Activated naive CD8-positive, alpha-beta T cell treated with anti-CD3 and anti-CD28 coated beads for 36 hours (primary cell): ENCODE data around the gene TNFRSF21. TPM values are rescaled to one million over a fixed set of nuclear protein-coding genes. Genes with fewer than 3 reads are reported as not detected.
"Not testable (repeated sequence)": the region's sequence is repeated elsewhere in the genome, so short reads cannot be mapped to it uniquely, and the experiment has no call there.

Experiments used
- DNase-seq: peaks from one replicate; pipeline ENCODE4 v3.0.0; 2021
- H3K27ac Mint-ChIP-seq: one replicate; pipeline ENCODE4 v1.8.0; 2022; ENCODE audit warnings: mild to moderate bottlenecking, moderate library complexity, mixed read lengths
- H3K27me3 Mint-ChIP-seq: one replicate; pipeline ENCODE4 v1.8.0; 2022; ENCODE audit warnings: mild to moderate bottlenecking, mixed read lengths
- H3K36me3 Mint-ChIP-seq: one replicate; pipeline ENCODE4 v1.8.0; 2021; ENCODE audit warnings: mild to moderate bottlenecking, mixed read lengths
- H3K4me1 Mint-ChIP-seq: one replicate; pipeline ENCODE4 v1.8.0; 2021; ENCODE audit warnings: mixed read lengths
- H3K4me3 Mint-ChIP-seq: one replicate; pipeline ENCODE4 v1.8.0; 2022; ENCODE audit warnings: mild to moderate bottlenecking, moderate library complexity, mixed read lengths
- H3K9me3 Mint-ChIP-seq: one replicate; pipeline ENCODE4 v1.8.0; 2022; ENCODE audit warnings: mixed read lengths
- total RNA-seq, 2 experiments: library from RNA; stranded (reverse); gene quantifications; one replicate each; pipeline ENCODE4 v1.2.3, GENCODE V29; 2021

The TNFRSF21 gene
- total RNA-seq, 2 experiments from 2014 or later, result 3.1 to 3.7 TPM

DNA sequence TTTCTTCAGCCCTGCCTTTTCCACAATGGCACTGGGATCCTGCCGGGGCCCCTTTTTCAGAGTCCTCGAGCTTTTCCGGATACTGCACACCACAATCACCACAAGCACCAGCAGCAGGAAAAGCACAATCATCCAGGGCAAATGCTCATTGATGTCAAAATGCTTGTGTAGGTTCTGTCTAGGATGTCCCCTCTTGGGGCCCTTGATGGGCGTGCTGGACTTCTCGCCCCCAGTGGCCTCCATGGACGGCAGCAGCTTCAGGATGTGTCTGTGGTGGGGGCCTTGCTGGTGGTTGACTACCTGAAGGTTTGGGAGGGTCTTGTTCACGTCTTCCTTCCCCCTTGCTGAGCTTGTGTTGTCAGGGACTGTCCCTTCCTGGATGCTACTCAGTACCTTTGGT lies 25.7 kb downstream of the TNFRSF21 start:
- Mint-ChIP-seq H3K4me1 (no peaks in the 10 kb centered on the region), H3K27ac (no peak overlapping the region), H3K4me3 (no peak overlapping the region), H3K9me3 (no peaks in the 10 kb centered on the region), H3K27me3 (no peaks in the 10 kb centered on the region), H3K36me3 (peaks cover 4% of the 10 kb centered on the region)
- DNase-seq, result no peak

DNA sequence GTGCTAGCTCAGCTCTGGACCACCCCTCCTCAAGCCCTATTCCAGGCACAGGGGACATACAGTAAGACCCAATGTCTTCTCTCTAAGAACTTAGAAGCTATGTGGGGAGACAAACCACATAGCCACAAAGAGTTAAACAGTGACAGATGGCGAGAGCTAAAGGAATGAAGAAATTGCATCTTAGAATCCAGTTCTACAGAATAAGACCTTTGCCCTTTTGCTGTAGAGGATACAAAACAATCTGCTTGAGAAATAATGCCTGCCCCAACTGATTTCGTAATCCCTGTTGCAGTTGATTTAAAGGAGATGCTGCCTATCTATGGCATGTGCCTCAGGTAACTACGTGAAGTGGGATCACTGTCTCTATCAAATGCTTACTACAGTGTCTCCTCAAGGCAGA lies 31.2 kb downstream of the TNFRSF21 start:
- Mint-ChIP-seq H3K4me3 (no peak overlapping the region), H3K36me3 (no peaks in the 10 kb centered on the region), H3K4me1 (no peaks in the 10 kb centered on the region), H3K9me3 (no peaks in the 10 kb centered on the region), H3K27ac (no peak overlapping the region), H3K27me3 (no peaks in the 10 kb centered on the region)
- no peak for DNase-seq

DNA sequence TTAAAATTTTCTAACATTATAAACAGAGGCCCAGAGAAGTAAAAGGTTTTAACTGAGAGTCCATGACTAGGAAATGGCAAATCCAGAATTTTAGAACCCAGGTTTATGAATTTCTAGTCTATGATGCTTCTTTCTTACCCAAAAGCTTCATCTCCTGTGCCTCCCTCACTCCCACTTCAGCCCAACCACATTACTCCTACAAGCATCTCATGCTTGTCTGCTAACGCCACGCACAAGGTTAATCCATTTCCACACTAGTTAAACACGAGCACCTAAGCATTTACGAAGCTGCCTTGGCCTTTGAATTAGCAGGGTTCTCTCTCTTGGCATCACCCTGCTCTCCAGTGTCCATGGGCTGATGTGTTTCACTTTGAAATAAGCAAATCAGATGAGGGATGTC lies 32.0 kb downstream of the TNFRSF21 start:
- no peak overlapping the region for H3K4me3 Mint-ChIP-seq
- H3K9me3 Mint-ChIP-seq, result no peaks in the 10 kb centered on the region
- no peak overlapping the region for H3K27ac Mint-ChIP-seq
- no peaks in the 10 kb centered on the region for H3K27me3 Mint-ChIP-seq
- no peak for DNase-seq
- no peaks in the 10 kb centered on the region for H3K36me3 Mint-ChIP-seq
- no peaks in the 10 kb centered on the region for H3K4me1 Mint-ChIP-seq

DNA sequence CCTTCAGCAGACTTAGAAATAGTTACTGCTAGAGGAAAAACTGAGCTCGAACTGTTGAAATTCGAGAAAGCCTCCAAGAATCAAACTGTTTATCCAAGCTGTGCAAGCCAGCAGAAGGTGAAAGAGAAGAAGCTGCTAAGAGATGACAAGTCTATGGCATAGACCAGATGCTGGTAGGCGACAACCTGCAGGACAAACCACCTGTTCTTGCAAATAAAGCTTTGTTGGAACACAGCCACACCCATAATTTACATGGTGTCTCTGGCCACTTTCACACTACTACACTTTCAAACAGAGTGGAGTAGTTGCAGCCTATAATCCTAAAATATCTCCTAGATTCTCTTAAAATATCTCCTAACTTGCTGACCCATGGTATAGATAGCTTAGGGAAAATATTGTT lies 33.3 kb downstream of the TNFRSF21 start:
- H3K27me3 Mint-ChIP-seq, result no peaks in the 10 kb centered on the region
- H3K4me3 Mint-ChIP-seq, result no peak overlapping the region
- no peaks in the 10 kb centered on the region for H3K36me3 Mint-ChIP-seq
- no peak for DNase-seq
- no peaks in the 10 kb centered on the region for H3K4me1 Mint-ChIP-seq
- no peak overlapping the region for H3K27ac Mint-ChIP-seq
- no peaks in the 10 kb centered on the region for H3K9me3 Mint-ChIP-seq

DNA sequence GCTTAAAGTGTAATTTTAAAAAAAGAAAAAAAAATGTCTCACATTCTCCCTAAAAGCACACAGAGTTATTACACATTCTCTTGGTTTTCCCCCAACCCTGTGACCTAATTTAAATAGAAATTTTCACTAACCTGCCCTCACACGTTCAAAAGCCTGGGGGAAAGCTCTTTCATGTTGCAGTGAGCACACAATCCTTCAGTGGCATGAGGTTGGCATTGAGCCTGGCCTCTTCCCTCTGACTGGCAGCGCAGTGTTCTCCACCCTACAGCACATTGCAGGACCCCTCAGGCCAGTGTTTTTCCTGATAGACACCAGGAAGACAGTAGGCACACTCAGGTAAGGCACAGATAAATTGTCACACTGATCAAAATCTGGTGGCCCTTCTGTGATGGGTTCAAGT lies 34.1 kb downstream of the TNFRSF21 start:
- no peak overlapping the region for H3K27ac Mint-ChIP-seq
- no peak overlapping the region for H3K4me3 Mint-ChIP-seq

DNA sequence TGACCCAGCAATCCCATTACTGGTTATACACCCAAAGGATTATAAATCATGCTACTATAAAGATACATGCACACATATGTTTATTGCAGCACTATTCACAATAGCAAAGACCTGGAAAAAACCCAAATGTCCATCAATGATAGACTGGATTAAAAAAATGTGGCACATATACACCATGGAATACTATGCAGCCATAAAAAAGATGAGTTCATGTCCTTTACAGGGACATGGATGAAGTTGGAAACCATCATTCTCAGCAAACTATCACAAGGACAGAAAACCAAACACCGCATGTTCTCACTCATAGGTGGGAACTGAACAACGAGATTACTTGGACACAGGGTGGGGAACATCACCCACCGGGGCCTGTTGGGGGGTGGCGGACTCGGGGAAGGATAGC lies 34.6 kb downstream of the TNFRSF21 start:
- H3K9me3 Mint-ChIP-seq, H3K4me3 Mint-ChIP-seq, DNase-seq, H3K27me3 Mint-ChIP-seq, H3K27ac Mint-ChIP-seq, H3K4me1 Mint-ChIP-seq, H3K36me3 Mint-ChIP-seq: not testable (repeated sequence)

More for the DNA sequence above, 34.1 kb downstream of the TNFRSF21 start:
- Mint-ChIP-seq H3K27me3 (no peaks in the 10 kb centered on the region), H3K9me3 (no peaks in the 10 kb centered on the region), H3K4me1 (no peaks in the 10 kb centered on the region), H3K36me3 (no peaks in the 10 kb centered on the region)
- DNase-seq, result no peak

DNA sequence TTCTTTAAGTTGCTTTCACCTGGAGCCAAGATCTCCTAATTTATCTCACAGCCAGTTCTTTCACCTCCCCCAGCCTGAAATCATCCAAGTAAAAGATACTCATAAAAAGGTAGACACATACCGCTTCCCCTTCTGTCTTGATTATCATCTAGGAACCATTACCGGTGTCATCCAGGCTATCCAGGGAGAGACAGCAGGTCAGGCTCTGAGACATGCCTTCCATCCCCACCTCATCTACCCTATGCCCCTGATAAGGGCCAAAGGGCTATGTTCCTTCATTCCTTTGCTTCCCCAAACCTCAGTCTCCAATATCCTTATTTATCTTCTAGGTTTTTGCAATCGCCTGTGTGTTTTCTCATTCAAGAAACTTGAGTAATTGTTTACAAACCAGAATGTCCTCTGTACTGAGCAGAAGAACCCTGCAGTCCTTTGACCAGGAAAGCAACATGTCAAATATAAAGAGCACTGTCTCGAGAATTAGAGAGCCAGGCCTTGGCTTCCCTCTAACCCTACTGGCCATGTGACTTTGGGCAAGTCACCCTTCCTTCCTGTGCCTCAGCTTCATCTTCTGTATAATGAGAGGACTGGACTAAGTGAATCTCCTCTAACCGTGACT lies 41.0 kb downstream of the TNFRSF21 start:
- no peak overlapping the region for H3K27ac Mint-ChIP-seq
- no peaks in the 10 kb centered on the region for H3K9me3 Mint-ChIP-seq
- H3K36me3 Mint-ChIP-seq, result peaks cover 1% of the 10 kb centered on the region
- no peak for DNase-seq
- H3K27me3 Mint-ChIP-seq, result peaks cover 3% of the 10 kb centered on the region
- no peak overlapping the region for H3K4me3 Mint-ChIP-seq
- H3K4me1 Mint-ChIP-seq, result no peaks in the 10 kb centered on the region

DNA sequence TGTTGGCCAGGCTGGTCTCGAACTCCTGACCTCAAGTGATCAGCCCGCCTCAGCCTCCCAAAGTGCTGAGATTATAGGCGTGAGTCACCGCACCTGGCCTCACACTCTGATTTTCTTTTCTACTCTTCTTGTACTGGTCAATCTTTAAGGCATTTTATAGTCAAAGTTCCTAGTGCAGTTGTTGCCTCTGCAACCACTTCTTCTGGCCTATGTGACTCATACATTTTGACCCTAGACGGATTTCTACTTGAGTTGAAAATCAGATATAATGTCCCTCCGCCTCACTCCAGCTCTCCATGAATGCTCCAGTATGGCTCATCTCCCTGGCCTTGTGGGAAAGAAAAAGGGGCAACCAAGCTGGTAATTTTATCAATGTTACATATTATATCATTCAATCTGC lies 42.4 kb downstream of the TNFRSF21 start:
- Mint-ChIP-seq H3K36me3 (peaks cover 1% of the 10 kb centered on the region), H3K9me3 (no peaks in the 10 kb centered on the region), H3K4me3 (no peak overlapping the region), H3K27ac (no peak overlapping the region), H3K27me3 (peaks cover 3% of the 10 kb centered on the region), H3K4me1 (no peaks in the 10 kb centered on the region)
- DNase-seq, result no peak

DNA sequence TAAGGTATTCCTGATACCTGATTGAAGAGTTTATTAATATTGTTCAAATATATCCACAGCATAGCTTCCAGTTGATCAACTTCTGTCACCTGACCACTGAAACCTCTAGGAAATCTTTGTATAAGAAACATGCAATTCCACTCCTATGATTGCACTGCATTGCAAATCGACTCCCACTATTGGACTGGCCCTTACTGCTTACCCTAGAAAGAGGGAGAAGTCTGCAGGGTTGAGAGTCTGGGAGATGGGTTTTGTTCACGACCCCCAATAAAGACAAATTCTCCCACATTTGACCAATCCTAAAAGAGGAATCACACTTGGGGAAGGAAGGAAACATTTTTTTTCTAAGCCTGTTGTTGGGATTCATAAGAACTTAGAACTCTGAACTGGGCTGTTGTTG lies 43.7 kb downstream of the TNFRSF21 start:
- H3K9me3 Mint-ChIP-seq, result no peaks in the 10 kb centered on the region
- peaks cover 3% of the 10 kb centered on the region for H3K27me3 Mint-ChIP-seq
- H3K4me3 Mint-ChIP-seq, result no peak overlapping the region
- H3K27ac Mint-ChIP-seq, result no peak overlapping the region
- H3K4me1 Mint-ChIP-seq, result no peaks in the 10 kb centered on the region
- DNase-seq, result no peak
- H3K36me3 Mint-ChIP-seq, result peaks cover 1% of the 10 kb centered on the region

DNA sequence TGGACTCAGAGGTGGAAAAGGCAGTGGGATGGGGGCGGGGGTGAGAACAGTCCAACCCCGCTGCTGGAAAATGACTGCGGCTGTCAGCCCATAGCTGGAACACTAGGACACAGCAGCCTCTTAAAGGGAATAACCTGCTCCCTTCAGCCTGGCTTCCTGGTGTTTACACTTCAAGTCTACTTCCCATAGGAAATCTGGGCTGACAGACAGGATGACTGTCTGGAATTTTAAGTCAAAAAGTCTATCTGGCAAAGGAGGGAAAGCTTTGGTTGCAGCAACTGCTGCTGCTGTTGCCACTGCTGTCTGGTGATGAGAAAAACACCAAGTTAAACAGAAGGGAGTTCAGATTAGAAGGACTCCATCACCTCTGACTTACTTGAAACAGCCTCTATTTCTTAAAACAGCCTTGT lies 44.9 kb downstream of the TNFRSF21 start:
- Mint-ChIP-seq H3K27ac (no peak overlapping the region), H3K9me3 (no peaks in the 10 kb centered on the region), H3K27me3 (peaks cover 3% of the 10 kb centered on the region), H3K4me3 (no peak overlapping the region), H3K36me3 (peaks cover 1% of the 10 kb centered on the region), H3K4me1 (no peaks in the 10 kb centered on the region)
- no peak for DNase-seq

DNA sequence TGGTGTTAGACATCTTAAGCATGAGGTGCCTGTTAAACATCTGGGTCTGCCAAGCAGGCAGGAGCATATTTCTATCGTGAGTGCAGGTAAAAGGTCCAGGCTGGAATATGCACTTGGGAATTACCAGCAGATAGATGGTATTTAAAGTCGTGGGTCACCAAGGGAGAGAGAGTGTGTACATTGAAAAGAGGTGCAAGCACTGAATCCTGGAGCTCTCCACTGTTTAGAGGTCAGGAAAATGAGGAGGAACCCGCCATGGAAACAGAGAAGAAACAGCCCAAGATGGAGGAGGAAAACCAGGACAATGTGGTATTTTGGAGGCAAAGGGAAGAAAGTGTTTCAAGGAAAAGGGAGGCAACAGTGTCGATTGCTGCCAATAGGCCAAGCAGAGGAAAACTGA lies 46.4 kb downstream of the TNFRSF21 start:
- no peaks in the 10 kb centered on the region for H3K4me1 Mint-ChIP-seq
- H3K27me3 Mint-ChIP-seq, result peaks cover 3% of the 10 kb centered on the region
- no peaks in the 10 kb centered on the region for H3K36me3 Mint-ChIP-seq
- no peak overlapping the region for H3K27ac Mint-ChIP-seq
- no peak for DNase-seq
- no peaks in the 10 kb centered on the region for H3K9me3 Mint-ChIP-seq
- no peak overlapping the region for H3K4me3 Mint-ChIP-seq

DNA sequence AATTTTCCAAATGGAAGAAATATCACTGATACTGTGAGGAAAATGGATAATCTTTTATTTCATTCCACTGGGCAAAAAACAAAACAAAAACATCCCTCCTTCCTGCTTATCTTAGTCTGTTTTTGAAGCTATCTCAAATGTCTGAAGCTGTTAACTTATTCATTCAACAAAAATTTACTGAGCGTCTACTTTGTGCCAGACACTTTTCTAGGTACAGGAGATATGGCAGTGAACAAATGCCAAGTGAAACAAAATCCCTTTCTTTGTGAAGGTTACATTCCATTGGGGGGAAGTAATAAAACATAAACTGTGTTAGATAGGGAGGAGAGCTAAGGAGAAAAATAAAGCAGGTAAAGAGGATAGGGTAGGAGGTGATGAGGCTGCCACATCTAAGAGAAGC lies 47.5 kb downstream of the TNFRSF21 start:
- Mint-ChIP-seq H3K27me3 (peaks cover 3% of the 10 kb centered on the region), H3K4me3 (no peak overlapping the region), H3K27ac (no peak overlapping the region), H3K9me3 (no peaks in the 10 kb centered on the region), H3K4me1 (no peaks in the 10 kb centered on the region), H3K36me3 (no peaks in the 10 kb centered on the region)
- no peak for DNase-seq

DNA sequence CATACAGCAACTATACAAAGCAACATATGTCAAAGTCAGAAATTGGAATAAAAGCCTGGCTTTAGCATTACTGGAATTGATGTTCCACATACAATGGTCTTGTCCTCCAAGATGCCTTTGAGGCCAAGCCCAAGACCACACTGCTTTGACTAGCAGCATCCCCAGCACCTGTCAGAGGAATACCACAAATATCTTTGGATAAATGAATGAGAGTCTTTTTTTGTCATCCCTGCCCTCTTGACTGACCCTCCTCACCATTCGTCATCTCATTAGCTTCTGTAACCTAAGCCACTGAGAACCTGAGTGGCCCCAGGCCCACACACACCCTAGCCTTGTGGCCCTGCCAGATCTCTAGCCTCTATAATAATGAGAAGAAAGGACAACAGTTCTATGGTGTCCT lies 48.5 kb downstream of the TNFRSF21 start:
- H3K4me3 Mint-ChIP-seq, result no peak overlapping the region
- no peak overlapping the region for H3K27ac Mint-ChIP-seq
- no peaks in the 10 kb centered on the region for H3K36me3 Mint-ChIP-seq
- no peaks in the 10 kb centered on the region for H3K27me3 Mint-ChIP-seq
- no peaks in the 10 kb centered on the region for H3K4me1 Mint-ChIP-seq
- H3K9me3 Mint-ChIP-seq, result no peaks in the 10 kb centered on the region
- DNase-seq, result no peak

DNA sequence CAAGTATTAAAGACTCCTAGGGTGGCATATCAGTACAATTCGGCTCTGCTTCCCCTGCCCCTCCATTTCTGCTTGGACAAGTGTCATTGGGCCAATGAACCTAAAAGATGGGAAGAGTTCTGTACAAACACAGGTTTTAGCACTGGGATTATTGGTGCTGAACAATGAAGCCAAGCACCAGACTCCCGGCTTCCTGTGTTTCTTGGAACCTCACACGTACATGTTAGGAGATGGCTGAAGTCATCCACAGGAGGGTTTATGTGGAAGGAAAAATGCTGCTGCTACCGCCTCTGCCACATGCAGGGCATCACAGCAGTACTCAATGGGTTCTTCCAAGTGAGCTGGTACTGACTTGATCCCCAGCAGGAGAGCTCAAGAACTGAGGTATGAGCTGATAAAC lies 49.7 kb downstream of the TNFRSF21 start:
- Mint-ChIP-seq H3K4me1 (no peaks in the 10 kb centered on the region), H3K4me3 (no peak overlapping the region), H3K9me3 (no peaks in the 10 kb centered on the region), H3K36me3 (no peaks in the 10 kb centered on the region), H3K27ac (no peak overlapping the region), H3K27me3 (no peaks in the 10 kb centered on the region)
- no peak for DNase-seq

DNA sequence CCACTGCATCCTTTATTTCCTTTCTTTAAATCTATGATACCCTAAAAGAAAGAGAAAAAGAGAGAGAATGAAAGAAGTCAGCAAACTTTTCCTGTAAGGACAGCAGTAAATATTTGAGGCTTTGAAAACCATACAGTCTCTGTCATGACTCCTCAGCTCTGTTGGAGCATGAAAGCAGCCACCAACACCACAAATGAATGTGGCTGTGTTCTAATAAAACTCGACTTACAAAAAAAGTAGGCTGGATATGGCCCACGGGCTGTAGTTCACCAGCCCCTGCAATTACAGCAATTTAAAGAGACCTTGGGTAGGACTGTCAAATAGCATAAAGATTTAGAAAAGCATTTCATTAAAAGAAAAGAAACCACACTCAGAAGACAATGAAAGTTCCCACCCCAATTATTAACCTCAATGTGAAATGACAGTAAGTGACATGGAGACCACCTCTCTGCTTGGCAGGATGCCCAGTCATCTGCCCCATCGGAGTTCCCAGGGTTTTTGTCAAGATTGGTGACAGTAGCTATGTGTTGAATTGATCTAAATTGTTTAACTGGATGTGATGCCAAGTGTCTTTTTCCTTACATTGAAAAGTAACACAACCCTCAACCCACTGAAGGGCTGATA lies 50.9 kb downstream of the TNFRSF21 start:
- no peaks in the 10 kb centered on the region for H3K9me3 Mint-ChIP-seq
- no peak overlapping the region for H3K4me3 Mint-ChIP-seq
- no peaks in the 10 kb centered on the region for H3K4me1 Mint-ChIP-seq

DNA sequence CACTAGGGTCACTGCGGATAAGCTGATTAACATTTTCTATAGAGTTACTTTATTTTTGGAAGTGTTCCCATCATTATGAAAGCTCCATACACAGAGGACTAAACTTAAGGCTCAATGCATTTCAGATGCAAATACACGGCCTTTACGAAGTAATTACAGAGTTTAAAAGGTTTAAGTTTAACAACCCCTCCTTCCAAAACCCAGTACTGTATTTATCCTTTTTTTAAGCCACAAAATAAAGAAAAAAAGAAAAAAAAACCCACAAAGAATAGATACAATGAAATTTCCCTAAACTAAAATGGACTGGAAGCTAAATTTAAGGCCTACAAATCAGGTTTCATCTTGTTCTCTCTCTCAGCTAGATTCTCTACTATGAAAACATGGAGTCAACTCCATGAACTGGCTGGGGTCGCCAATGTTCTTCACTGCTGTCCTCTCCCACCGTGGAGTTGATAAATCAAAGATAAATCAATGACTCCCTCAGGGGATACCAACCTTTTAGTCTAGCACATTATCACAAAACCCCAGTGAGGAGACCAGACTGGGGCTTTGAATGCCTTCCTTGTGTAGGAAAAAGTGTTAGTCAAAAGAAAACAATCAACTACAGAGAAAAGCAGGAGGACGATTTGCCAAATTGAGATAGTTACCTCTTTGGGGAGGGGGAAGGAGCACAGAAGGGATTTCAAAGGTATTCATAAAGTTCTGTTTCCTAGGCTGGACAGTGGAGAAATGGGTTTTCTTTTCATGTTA lies 52.5 kb downstream of the TNFRSF21 start:
- Mint-ChIP-seq H3K27ac (no peak overlapping the region), H3K4me1 (peaks cover 8% of the 10 kb centered on the region), H3K9me3 (no peaks in the 10 kb centered on the region), H3K4me3 (no peak overlapping the region), H3K36me3 (peaks cover 2% of the 10 kb centered on the region), H3K27me3 (no peaks in the 10 kb centered on the region)
- no peak for DNase-seq

More for the DNA sequence above, 50.9 kb downstream of the TNFRSF21 start:
- no peaks in the 10 kb centered on the region for H3K27me3 Mint-ChIP-seq
- no peak overlapping the region for H3K27ac Mint-ChIP-seq
- DNase-seq, result no peak
- H3K36me3 Mint-ChIP-seq, result no peaks in the 10 kb centered on the region
